ENCODE measurements around the gene ZSCAN23. TPM values are rescaled to one million over a fixed set of nuclear protein-coding genes. Genes with fewer than 3 reads are reported as not detected.

The ZSCAN23 gene
- total and polyA plus RNA-seq, 2 donors (not counting 3 experiments of a cell fraction or from before 2014, with no cell fraction given) = 0.28 to 1.6 TPM

DNA sequence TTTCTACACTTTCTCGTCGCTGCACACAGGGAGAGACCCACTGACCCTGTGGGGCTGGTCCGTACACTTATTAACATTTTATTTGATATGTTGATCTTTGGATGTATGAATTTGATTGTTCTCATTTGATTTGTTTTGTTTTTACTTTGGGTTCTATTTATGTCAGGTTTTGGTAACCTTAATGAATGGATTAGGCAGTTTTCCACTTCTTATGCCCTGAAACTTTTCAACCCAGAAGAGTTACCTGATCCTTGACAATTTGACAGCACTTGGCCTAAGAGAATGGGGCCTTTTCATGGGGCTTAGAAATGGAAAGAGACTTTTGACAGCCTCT, 48.7 kb upstream of the ZSCAN23 start:
- Histone ChIP-seq H4K20me1 (replicated peaks; ENCODE audit: control insufficient read depth, extremely low read depth, insufficient read depth, low read length) (no peaks in the 10 kb centered on the region), H3K79me2 (ENCODE audit: control insufficient read depth, insufficient read depth, low read length) (no peaks in the 10 kb centered on the region), H2AFZ (ENCODE audit: low read depth, low read length) (no peak overlapping the region), H3K9me1 (replicated peaks; ENCODE audit: control insufficient read depth, extremely low read depth, insufficient read depth, low read length) (no peaks in the 10 kb centered on the region), H3K36me3 (ENCODE audit: control insufficient read depth in 2 of 2, extremely low read depth in 1 of 2, insufficient read depth in 2 of 2, low read length in 2 of 2) (no peaks in the 10 kb centered on the region), H3K27me3 (ENCODE audit: control insufficient read depth in 2 of 2, insufficient read depth in 2 of 2, low read length in 2 of 2) (peaks cover 3 to 10% of the 10 kb centered on the region in 2 experiments), H3K4me3 (replicated peaks in 1 of 3; ENCODE audit: insufficient read depth in 1 of 3, low read depth in 1 of 3, low read length in 3 of 3) (no peak overlapping the region), H3K9me3 (replicated peaks; ENCODE audit: control insufficient read depth, insufficient read depth, low read length) (no peaks in the 10 kb centered on the region), H3K27ac (ENCODE audit: insufficient read depth, low read depth, low read length) (no peak overlapping the region), H3K9ac (replicated peaks; ENCODE audit: extremely low read depth, insufficient read depth, low read length) (no peak overlapping the region), H3K4me1 (ENCODE audit: control insufficient read depth, extremely low read depth, insufficient read depth, low read length) (peaks cover 6% of the 10 kb centered on the region), H3K4me2 (ENCODE audit: insufficient read depth, low read length) (no peak overlapping the region)
- ChIA-PET CTCF (no interaction called here), POLR2A (no interaction called here)
- TF ChIP-seq FOS (IDR thresholded peaks at IDR 0.05; ENCODE audit: borderline replicate concordance, insufficient read depth, low read length) (no peak), EZH2 (IDR thresholded peaks at IDR 0.05; ENCODE audit: borderline replicate concordance, low read depth, low read length, severe bottlenecking) (no peak), POLR2A (IDR thresholded peaks at IDR 0.05; ENCODE audit: low read depth, low read length) (no peak), GATA2 (IDR thresholded peaks at IDR 0.05; ENCODE audit: insufficient read depth, insufficient read length, low read depth, low read length) (no peak), POLR2AphosphoS5 (IDR thresholded peaks at IDR 0.05; ENCODE audit: insufficient read depth, low read depth, low read length) (no peak), MYC (IDR thresholded peaks at IDR 0.05; ENCODE audit: low read depth, low read length) (no peak), JUN (IDR thresholded peaks at IDR 0.05; ENCODE audit: borderline replicate concordance, insufficient read depth, insufficient read length, low read depth) (no peak)
- TF ChIP-seq, protein P1, sequence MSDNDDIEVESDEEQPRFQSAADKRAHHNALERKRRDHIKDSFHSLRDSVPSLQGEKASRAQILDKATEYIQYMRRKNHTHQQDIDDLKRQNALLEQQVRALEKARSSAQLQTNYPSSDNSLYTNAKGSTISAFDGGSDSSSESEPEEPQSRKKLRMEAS (IDR thresholded peaks at IDR 0.05; ENCODE audit: insufficient read depth, insufficient read length) = no peak
- TF ChIP-seq, protein P2, sequence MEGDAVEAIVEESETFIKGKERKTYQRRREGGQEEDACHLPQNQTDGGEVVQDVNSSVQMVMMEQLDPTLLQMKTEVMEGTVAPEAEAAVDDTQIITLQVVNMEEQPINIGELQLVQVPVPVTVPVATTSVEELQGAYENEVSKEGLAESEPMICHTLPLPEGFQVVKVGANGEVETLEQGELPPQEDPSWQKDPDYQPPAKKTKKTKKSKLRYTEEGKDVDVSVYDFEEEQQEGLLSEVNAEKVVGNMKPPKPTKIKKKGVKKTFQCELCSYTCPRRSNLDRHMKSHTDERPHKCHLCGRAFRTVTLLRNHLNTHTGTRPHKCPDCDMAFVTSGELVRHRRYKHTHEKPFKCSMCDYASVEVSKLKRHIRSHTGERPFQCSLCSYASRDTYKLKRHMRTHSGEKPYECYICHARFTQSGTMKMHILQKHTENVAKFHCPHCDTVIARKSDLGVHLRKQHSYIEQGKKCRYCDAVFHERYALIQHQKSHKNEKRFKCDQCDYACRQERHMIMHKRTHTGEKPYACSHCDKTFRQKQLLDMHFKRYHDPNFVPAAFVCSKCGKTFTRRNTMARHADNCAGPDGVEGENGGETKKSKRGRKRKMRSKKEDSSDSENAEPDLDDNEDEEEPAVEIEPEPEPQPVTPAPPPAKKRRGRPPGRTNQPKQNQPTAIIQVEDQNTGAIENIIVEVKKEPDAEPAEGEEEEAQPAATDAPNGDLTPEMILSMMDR (IDR thresholded peaks at IDR 0.05; ENCODE audit: extremely low read depth in 1 of 2, insufficient read depth in 1 of 2, low read depth in 1 of 2, low read length in 2 of 2) = no peak
- DNase-seq (ENCODE audit: low read depth, low spot score) = no peak
- no TSS peak for BruUV-seq (replicated peaks)
- intact Hi-C loops (cut with micrococcal nuclease) = no loop called here
- FAIRE-seq = no peak
- dilution Hi-C loops (cut with MboI; ENCODE audit: extremely low pct_ligation_motif_present, low sequenced_read_pairs) = no loop called here

Measured in endothelial cell of umbilical vein (primary cell).